Mesenteric fat pad (tissue), 1 donor: ENCODE measurements around the gene SLC6A3. TPM values are rescaled to one million over a fixed set of nuclear protein-coding genes. Genes with fewer than 3 reads are reported as not detected.
"Not testable (repeated sequence)": the region's sequence is repeated elsewhere in the genome, so short reads cannot be mapped to it uniquely, and the experiment has no call there.

Experiments
- DNase-seq: peaks from one replicate; pipeline ENCODE4 v3.0.0-alpha.2; 2020; ENCODE audit warnings: low spot score
- total RNA-seq: library from RNA; stranded (reverse); fragmentation: NEBNext Ultra II Directional; extraction: Animal tissue kit (Norgen Biotek cat#: 25700); gene quantifications from one replicate; pipeline ENCODE4 v1.2.1, GENCODE V29; 2021
- donor health status: DM: yes; HTN: yes; CAD: no.

Gene SLC6A3
- total RNA-seq, 1 donor from 2014 or later, result not detected

DNA sequence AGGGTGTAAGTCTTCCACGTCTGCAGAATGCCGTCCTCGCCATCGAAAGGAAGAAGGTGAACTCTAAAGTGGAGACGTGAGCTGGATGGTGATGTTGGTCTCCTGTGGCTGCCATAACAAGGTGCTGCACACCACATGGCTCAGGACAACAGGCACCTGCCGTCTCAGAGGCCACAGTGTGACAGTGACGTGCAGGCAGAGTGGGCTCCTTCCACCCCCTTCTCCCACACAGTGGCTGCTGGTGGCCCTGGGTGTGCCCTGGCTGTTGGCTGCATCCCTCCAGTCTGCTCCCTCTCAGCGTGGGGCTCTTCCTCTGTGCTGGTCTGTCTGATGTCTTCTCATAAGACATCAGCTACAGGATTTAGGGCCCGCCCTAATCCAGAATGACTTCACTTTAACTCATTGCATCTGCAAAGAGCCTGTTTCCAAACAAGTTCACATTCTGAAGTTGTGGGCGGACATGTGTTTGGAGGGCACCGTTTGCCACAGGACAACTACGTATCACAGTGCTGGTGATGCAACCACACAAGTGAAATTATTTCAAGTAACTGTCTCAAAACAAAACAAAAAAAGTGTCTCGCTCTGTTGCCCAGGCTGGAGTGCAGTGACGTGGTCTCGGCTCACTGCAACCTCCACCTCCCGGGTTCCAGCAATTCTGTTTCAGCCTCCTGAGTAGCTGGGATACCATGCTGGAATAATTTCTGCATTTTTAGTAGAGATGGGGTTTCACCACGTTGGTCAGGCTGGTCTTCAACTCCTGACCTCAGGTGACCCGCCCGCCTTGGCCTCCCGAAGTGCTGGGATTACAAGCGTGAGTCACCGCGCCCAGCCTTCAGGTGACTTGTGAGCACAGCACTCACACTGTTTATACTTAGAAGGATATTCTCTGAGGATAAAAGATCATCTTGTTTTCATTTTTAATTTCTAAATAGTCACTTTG is 69.1 kb downstream of the SLC6A3 start:
- DNase-seq, result no peak

DNA sequence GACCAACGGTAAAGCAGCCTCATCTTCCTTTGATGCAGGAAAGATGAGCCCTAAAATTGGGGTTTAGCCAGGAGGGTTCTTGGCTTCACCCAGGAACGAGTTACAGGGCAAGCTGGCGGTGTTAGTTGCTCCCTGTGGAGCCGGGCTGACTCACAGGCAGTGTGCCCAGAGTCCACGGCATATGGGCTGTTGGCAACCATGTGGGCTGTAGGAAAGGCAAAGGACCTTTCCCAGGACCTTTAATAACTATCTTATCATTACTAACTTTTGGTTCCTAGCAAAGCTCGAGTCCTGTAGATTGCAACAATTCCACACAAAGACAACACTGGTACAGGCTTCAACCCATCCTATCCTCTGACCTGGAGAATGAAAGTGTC is 70.6 kb downstream of the SLC6A3 start:
- no peak for DNase-seq

DNA sequence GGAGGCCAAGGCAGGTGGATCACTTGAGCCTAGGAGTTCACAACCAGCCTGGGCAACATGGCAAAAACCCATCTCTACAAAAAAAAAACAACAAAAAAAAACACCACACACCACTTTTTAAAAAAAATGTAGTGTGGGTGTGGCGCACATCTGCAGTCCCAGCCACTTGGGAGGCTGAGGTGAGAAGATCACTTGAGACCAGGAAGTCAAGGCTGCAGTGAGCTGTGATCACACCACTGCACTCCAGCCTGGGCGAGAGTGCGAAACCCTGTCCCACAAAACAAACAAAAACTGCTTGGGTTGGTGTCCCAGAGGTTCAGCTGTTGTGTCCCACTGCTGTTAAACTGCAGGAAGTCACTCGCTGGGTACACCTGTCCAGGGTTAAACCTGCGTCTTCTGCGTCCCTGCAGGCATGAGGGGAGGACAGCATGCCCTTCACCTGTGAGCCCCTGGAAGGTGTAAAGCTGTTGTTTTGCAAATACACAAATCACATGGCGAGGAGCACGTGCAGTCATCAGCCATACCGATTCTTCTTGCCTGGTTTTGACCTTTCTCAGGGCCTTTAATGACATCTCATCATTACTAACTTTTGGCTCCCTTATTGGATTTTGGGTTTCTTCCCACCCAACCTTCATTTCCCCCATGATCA is 71.1 kb downstream of the SLC6A3 start:
- no peak for DNase-seq

DNA sequence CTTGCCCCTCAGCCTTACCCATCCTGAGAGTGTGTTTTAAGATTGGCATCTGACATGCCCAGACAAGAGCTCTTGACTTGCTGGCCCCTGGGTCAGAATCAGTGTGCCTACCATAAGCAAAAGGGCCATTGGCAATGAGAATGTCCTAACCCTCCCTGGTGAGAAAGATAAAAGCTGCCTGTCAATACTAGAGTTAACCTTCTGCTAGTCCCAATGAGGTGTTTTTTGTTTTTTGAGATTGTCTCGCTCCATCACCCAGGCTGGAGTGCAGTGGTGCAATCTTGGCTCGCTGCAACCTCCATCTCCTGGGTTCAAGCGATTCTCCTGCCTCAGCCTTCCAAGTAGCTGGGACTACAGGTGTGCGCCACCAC is 73.3 kb downstream of the SLC6A3 start:
- not testable (repeated sequence) for DNase-seq

DNA sequence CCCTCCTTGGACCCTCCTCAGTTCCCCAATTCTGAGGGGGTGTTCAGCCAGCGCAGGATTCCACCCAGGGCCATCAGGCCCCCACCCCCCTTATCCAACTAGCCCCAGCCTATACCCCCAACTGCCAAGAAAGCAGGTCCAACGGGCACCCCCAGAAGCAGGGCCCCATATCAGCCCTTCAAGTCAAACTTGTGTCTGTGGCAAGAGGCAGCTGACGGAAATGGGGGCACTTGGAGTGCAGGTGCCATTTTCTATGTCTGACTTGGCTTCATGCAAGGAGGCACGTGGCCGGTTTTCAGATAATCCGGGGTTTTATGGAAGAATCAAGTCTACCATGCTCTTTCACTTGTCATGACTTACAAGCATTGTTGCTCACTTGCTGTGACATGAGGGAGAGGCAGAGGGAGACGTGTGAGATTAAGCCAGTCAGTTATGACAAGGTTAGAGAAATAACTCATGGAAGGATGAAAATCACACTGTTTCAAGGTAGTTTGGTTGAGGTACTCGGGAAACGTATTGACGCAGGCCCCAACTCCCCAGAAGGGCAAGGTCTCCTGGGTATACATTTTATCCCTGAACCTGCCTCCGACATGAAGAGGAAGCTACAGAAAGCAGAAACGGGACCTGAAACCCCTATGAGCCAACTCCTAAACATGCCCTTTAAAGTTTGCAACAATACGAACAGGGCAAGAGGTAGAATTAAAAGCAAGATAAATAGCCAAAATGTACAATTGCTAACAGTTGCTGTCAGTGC is 73.8 kb downstream of the SLC6A3 start:
- DNase-seq, result no peak

DNA sequence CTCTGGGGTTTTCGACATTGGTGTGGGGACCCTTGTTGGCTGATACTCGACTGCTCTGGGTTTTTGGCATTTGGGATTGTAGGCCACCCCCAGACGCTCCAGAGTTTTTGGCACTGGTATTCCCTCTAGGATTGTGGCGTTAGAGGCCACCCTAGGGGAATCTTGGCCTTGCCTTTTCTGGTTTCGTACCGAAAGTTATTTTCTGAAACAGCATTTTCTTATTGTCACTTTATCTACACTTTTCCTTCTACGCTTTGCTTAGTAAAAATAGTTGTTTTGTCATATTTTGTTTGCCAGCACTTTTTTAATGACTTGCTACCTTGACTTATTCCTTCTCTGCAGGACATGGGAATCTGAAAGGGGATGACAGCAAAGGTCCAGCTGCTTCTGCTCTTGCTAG is 75.2 kb downstream of the SLC6A3 start:
- no peak for DNase-seq

DNA sequence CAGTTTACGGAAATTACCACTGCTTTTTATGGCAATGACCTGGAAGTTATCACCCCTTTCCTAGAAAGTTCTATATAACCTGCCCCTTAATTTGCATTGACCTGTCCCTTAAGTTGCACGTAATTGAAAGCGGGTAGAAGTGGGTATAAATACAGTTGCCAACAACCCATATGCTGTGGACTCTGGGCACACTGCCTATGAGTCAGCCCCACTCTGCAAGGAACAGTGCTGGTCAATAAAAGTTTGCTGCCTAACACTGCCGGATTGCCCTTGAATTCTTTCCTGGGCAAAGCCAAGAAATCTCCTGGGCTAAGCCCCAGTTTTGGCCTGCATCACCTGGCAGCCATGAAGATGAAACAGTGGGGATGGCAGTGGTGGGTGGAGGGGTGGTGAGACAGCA is 76.5 kb downstream of the SLC6A3 start:
- no peak for DNase-seq

DNA sequence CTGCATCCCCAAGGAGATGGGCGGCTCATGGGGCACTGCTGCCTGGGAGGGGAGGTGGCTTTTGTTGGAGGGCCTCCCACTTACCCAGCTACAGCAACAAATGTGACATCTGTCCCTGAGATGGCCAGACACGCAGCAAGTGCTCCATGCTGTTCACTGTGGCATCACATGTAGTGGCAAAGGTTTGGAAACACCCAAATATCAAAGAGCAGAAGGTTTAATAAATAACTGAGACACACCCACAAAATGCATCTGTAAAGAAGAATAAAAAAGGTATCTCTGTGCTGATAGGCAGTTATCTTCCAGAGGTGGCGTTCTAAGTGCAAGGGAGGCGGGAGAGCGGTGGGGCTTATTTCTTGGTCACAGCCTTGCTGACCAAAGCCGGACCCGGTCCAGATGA is 77.0 kb downstream of the SLC6A3 start:
- no peak for DNase-seq

DNA sequence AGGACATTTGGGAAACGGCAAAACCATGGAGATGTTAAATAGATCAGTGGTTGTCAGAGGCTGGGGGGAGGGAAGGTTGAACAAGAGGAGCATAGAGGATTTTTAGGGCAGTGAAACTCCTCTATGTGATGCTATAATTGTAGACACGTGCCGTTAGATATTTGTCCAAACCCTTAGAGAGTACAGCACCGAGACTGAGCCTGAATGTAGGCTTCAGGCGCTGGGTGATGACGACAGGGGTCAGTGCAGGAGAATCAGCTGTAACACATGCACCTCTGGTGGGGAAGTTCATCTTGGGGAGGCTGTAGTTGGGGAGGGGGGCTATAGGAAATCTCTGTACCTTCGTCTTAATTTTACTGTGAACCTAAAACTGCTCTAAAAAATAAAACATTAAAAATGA is 78.1 kb downstream of the SLC6A3 start:
- DNase-seq, result no peak

DNA sequence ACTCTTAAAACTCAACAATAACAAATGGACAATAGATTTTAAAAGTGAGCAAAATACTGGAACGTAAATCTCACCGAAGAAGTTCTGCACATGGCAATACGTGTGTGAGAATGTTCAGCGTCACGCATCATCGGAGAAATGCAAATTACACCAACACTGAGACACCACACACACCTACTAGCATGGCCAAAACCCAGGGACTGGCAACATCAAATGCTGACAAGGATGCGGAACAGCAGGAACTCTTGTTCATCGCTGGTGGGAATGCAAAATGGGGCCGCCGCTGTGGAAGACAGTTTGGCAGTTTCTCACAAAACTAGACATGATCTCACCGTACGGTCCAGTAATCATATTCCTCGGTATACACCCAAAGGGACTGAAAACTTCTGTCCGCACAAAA is 78.7 kb downstream of the SLC6A3 start:
- DNase-seq, result no peak

DNA sequence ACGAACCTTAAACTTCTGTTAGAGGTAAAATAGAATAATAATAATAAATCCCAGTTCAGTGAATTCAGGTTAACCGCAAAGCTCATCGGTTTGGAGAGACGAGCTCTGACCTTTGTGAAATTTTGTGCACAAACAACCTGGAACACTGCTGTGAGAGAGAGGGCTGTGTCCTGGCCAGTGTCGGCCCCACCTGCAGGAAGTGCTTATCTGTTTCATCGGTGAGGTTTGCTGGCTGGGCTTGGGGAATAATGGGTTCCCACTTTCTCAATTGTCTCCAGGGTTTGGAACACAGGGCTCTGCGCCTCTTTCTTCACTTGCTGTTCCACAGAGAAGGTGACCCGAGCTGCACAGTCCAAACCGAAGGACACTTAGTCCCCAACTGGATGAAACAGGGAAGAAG is 81.0 kb downstream of the SLC6A3 start:
- DNase-seq, result no peak

DNA sequence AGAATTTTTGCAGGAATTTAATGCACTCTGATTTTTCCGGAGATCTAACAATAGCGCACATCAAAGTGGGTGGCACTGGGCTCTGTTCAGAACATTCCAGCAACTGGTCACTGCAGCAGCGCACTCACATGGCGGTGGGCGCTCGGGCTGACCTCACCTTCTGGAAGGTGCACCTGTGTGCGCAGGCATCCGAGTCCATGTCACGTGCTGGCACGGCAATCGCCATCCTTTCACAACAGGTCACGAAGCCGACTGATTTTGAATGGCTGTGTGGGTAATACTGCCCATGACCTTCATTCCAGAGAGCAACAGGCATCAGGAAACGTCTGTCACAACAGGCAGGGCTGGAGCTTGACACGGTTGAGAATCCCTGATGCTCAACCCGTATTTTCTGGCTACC is 81.7 kb downstream of the SLC6A3 start:
- no peak for DNase-seq

DNA sequence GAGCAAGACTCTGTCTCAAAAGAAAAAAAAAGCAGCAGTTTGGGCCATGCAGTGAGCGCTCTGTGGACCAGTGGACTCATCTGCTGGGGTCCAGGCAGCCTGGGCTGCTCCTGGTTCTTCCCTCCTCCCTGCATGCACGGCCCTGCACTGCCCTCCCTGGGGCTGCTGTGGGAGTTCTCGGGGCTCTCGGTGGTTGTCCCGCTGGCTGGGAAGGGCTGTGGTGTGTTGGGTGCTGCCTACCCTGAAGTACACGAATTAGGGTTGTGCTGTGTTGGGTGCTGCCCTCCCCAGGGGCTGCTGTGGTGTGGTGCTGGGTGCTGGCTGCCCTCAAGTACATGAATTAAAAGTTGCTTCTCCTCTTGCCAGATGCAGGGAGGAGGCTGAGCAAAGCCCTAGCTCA is 82.1 kb downstream of the SLC6A3 start:
- no peak for DNase-seq

DNA sequence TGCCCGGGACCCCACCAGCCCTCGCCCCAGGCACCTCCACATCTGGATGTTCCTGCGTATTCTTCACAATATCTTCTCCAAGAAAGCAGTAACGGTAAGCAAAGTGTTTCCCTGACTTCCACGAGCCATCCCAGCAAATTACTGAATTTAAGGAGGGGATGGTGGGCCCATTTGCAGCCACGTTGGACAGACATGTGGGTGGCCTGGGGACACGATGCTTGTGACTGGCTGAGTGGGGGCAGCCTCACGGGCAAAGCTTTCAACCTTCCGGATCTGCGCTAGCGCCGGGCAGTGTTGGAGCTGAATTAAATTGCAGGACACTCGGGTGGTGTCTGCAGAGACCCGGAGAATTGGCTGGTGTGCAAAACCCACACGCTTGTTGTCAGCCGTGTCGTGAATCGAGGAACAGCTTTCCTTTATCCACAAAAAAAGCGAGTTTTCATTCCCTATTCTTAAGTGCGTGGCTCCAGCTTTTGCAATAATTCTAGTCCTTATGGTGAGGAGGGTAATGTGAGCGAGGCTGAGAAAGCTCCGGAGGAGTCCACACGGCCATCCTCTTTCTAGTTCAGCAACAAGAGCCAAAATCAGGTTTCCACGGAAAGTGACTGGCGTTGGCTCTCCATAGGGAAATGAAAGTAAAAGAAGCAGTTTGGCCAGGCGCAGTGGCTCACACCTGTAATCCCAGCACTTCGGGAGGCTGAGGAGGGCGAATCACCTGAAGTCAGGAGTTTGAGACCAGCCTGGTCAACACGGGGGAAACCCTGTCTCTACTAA is 82.8 kb downstream of the SLC6A3 start:
- no peak for DNase-seq

DNA sequence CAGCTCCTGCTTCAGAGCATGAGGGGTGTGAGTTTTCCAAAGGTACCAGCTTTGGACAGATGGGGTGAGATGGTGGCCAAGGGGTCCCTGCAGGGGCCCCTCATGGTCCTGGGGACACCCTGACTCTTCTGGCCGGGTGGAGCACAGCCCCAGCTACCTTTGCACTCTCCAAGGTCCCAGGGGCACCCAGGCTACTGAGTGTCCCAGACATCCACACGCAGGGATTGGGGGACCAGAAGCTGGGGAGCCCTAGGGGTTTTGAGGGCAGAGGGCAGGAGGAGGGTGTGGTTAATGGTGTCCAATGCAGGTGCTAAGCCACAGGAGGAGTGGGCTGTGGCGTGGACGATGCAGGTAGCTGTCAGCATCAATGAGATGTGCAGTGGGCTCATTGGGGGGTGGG is 84.4 kb downstream of the SLC6A3 start:
- no peak for DNase-seq

DNA sequence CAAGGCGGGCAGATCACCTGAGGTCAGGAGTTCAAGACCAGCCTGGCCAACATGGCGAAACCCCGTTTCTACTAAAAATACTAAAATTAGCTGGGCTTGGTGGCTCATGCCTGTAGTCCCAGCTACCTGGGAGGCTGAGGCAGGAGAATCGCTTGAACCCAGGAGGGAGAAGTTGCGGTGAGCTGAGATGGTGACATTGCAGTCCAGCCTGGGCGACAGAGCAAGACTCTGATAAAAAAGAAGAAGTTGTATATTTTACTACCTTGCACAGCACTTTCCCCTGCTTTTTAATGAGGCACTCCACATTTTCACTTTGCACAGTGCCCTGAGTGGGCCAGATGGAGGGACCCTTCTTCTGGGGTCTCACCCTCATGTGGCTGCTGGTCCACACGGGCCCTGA is 84.9 kb downstream of the SLC6A3 start:
- not testable (repeated sequence) for DNase-seq

DNA sequence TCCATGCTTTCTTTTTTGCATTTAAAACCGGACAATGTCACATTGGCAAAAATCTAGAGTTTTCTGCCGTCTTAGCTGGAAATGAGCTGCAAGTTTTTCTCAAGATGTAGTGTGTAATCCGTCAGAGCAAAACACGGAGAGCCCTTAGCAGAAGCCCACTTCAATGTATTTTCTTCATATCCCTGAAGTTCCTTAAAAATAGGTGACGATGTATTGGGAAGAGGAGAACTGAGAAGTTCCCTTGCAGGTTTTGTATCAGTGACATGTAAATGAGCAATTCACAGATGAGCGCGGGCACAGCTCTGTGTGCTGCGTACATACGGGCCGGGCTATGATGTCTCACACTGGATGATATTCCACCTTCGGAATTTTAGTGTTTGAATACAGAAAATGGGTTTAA is 85.5 kb downstream of the SLC6A3 start:
- DNase-seq, result no peak

DNA sequence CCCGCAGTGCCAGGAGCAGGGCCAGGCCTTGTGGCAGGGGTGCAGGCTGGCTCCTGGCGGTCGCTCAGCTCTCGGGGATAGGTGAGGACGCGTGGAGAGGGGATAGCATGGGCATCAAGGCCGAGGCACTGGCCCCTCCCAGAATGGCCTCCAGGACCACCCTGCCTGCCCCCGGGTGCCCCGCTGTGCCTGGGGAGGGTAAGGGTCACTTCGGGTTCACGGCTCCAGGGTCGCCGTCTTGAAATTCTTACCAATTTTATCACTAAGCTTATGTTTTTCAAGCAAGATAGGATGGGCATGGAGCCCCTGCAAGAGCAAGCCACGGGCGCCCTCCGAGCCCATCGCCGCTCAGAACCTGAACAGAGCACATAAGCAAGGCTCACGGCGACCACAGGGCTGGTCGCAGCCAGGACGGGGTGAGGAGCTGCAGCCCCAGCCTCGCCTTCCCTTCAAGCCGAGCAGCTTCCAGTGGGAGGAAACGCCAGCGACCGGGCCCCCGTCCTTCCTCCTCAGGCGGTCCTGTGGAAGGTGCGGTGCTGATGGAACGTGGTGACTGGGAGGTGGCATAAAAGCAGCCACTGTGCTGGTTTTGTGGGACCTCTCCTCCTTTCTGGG is 86.1 kb downstream of the SLC6A3 start:
- no peak for DNase-seq

DNA sequence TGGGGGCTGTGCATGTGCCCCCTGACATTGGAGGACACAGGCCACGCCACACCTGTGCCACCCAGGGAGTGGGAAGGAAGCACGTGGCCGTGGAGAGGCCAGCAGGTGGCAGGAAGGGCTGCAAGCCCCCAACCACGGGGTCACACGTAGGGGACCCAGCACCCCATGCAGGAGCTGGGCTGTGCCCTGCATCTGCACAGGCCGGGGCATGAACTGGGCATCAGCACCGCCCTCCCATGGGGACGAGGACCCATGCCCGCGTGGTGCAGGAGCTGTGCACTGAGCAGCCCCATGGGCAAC is 86.6 kb downstream of the SLC6A3 start:
- no peak for DNase-seq

DNA sequence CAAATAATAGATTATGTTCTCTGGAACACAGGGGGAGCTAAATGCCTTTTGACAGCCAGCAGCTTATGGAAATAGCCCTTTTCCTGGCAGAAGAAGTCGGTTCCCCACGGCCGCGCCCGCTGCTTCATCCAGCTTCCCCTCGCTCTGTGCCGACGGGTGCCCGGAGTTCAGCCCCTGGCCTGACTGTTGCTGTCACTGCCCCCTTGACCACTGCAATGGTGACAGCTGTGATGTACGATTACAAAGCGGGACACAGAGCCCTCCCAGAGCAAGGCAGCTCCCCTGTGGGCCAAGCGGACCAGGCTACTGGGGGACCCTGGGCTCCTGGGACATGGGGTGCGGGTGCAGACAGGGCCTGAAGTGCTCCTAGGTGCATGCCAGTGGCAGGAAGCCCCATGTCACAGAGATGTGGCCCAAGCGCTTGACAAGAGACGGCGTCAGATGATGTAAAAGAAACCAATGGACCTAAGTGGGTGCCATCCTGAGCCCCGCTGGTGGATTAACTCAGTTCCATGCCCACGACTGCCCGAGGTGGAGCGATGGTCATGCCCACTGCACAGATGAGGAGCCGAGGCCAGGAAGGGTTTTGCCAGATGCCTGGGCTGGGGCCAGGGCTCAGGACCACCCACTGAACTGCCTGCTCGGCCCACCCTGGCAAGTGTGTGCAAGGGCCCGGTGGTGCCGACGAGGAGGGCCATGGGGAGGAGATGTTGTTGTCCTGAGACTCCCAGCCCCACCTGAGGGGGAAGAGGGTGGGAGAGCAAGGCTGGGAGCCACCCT is 87.1 kb downstream of the SLC6A3 start:
- DNase-seq, result no peak
